NCI-H1092 (cell line): ENCODE results near the gene LARGE1.

Source experiments
- DNase-seq: peaks from one replicate; lab custom pipeline; 2025; lab: John Stamatoyannopoulos, UW

Gene LARGE1

DNA sequence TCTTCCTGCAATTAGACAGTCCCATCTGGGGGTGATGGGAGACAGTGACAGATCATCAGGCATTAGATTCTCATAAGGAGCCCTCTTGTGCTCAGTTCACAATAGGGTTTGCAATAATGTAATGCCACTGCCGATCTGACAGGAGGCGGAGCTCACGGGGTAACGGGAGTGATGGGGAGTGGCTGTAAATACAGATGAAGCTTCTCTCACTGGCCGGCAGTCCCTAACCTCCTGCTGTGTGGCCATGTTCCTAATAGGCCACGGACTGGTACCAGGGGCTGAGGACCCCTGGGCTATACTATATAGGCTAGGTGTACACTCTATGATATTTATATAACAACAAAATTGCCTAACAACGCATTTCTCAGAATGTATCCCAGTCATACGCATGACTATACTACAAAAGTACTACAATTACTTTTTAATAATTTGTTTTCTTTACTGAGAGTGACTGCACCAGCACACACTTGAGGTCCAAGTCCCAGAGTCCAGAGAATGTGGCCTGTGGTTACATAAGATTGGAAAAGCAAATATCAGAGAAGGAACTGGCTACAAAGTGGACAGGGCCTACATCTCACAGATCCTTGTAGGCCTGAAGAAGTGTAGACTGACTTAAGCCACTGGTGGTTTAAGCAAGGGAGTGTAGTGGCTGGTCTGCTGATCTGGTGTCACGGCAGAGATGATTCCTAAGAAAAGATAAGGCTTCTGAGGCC, 200.0 kb downstream of the LARGE1 start:
- no peak for DNase-seq

DNA sequence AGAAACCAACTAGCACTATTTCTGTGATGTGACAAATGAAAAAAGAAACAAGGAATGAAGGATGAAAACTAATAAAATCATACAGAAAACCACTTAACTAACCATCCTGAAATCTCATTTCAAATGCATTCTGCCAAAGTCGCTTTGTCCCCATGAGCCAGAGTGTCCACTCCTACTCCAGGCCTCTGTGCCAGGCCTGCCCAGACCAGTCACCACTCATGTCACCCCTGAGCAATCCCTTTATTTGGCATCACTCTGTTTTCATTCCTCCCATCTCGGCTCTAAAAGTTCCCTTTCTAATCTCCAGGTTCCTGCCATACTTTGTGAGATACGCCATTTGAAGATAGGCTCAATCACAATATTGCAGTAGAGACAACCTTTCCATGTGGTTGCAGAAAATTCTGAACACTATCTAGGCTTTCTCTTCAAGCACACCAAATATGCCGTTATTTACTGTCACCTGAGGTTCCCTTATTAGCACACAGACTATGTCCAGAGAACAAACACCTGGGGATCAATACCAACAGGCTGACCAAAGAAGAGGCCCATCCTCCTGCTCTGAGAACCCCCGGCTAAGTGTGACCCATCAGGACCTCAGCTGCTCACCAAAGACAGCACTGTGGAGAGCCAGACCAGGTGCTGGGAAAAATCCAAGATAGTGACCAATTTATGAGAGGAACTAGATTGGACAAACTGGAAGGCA, 202.4 kb downstream of the LARGE1 start:
- no peak for DNase-seq

DNA sequence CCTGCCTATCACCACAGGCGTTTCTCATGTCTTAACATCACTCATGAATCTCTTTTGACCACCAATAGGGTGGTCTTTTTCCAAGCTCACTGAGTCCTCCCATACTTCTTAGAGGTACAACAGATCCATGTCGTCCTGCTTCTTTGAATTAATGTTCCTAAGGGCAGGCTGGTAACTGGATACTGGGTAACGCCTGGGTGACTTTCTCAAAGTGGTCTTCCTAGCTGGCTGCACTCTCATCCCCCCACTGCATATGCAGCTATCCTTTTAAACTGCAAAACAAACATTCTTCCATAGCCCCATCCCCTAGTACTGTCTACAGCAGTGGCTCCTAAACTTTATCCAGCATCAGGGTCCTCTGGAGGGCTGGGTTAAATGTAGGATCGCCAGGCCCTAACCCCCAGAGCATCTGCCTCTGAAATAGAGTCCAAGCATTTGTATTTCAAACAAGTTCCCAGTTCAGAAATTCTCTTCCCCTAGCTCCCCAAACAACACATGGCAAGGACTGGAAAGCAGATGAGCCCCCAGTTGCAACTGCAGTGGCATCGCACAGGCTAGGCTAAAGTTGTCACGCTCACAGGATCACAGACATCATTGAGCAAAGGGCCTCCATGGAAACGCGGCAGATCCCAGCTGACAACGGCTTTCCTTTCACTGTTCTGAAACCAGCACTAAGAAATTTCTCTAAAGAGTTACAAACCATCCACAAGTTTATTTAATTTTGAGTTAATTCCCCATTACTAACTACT, 204.9 kb downstream of the LARGE1 start:
- no peak for DNase-seq

DNA sequence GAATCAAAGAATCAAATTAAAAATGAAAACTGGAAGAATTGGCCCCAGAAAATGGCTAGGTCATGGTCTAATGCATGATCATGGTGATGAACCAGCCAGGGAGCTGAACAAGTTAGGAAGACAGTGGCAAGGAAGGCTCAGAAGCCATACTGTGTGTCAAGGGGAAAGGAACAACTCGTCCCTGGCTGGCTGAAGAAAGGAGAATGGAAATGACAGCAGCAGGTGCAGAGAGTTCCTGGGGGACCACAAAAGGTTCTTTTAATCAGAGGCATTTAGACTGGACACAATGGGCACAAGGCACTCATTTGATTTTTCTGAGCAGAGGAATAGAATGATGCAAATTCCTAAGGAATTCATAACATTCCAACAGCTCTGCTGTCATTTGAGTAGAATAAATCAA, 209.9 kb downstream of the LARGE1 start:
- no peak for DNase-seq

DNA sequence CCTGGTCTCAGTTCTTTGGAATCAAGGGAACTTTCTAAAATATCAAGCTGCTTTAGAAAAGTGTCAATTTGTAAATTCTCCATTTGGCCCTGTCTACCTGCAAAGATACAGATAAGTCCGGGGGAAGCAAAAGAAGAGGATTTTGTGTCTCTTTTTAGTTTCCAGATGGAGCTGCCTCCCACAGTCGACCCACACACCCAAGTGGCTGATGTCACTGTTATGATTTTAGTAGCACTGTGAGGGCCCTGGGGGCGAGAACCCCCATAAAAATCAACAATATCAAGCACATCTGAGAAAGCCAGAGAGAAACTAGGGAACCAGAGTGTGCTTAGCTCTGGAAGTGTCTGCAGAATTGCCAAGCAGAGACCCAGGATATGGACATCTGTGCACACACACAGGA, 212.7 kb downstream of the LARGE1 start:
- no peak for DNase-seq

DNA sequence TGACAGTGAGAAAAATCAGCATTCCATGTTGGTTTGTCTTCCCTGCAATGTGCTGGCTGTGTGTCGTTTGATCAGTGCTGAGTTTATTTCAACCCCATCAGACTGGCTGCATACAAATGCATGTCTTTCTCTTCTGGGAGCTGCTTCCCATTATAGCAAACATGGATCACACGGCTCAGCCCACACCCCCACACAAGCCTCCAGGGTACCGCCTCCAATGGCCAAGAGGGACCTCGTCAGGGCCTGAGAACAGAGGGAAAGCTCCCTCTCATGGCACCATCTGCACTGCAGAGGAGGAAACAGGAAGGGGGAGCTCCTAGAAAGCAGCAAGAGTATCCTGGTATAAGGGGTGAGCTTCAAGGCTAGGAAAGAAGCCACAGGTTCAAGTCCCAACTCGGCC, 214.2 kb downstream of the LARGE1 start:
- no peak for DNase-seq

DNA sequence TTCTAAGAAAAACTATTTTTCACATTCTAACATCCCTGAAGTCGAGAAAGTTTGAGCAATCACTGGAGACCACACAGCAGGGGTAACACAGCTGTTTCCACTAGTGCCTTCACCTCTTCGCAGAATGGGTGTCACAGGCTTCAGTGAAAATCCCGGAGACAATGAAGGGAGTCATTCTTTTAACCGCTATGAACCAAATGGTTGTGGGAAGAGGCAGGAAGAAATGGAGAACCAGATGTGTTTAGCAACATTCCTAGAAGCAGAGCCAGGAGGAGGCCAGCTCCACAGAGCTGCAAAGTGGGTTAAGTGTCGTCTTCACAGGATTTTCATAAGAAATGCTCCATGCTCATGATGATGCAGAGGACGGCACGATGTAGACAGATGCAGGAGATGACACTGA, 221.1 kb downstream of the LARGE1 start:
- DNase-seq = no peak

DNA sequence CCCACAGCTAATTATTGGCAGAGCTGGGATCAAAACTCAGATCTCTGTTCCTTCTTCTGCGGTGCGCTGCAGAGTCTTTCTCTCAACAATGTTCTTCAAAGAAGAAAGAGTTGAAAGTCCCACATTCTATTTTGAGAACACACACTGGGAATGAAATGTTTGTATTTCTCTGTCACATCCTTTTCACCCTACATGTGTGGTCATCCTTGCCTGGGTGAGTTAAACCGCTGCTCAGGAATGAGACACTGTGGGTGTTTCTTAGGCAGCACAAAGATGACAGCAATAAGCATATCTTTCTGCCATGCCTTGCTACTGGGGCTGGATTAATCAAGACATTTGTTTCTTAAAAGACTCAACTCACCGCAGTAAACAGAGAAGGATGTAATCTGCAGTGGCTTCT, 222.6 kb downstream of the LARGE1 start:
- no peak for DNase-seq

DNA sequence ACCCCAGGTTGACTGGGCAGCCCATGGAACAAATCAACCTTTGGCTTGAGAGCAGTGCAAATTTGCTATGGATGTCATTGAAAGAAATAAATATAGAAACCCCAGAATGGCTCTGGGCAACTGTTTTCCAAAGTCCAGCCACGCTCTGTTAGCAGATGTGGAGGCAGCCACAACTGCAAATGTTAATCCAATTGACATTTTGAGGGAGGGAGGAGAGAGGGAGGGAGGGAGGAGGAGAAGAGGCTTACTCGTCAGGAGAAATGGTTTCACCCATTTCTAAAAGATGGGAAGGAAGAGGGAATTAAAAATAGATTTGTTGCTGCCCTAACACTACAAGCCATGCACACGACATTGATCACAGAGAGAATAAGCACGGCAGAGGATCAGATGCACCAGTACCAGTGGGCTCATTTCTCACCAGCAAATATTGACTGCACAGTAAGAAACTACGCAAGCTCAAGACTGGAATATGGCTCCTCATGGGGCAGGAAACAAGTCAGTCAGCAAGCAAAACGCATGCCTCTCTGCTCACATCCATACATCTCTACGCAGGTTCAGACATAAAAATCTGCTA, 229.1 kb downstream of the LARGE1 start:
- no peak for DNase-seq

DNA sequence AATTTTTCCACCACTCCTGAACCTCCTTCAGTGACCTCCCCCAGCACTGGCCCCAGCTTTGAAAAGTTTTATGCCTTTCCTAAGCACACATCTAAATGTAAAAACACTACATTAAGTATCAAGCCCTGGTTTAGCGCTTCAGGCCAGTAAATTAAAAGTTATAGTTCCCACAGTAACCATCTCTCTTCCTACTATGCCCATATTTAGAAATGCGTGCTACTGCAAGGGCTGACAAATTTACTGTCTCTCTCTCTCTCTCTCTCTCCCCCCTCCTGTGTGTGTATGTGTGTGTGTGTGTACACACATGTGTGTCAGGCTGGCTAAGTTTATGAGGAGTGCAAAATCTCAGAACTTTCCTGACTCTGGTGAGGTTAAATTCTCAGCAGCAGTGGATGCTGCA, 231.4 kb downstream of the LARGE1 start:
- no peak for DNase-seq

DNA sequence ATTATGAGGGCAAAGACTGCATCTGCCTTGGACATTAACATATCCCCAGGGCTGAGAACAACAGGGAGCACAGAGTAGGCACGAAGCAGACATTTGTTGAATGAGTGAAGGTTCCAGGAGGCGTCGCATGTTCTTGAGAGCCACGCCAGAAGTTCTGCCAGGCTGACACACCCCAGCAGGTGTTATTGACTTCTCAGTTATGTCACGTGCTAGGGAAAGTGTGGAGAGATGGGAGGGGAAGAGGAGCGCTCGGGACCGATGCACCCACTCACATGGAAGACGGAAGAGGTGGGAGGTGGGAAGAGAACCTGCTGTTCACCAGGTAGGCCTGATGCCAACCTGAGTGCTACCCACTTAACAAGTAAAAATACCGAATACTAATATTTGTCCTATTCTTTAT, 232.8 kb downstream of the LARGE1 start:
- DNase-seq = no peak

DNA sequence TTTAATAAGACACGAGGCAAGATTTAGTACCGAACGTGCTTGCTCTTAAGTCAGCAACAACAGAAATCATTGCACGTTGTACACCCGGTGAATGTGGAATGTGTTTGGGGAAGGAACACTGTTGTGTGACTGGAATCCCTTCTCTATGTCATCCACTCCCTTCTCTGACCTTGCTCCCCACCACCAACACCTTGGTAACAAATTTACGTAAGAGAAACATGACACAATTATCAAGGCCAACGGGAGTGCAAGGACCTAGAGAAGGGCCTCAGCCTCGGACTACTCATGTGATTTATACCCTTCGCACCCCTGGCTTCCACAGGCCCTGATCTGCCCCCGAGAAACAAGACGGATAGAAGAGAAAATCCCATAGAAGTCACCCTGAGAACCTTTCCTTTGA, 236.2 kb downstream of the LARGE1 start:
- DNase-seq = no peak

DNA sequence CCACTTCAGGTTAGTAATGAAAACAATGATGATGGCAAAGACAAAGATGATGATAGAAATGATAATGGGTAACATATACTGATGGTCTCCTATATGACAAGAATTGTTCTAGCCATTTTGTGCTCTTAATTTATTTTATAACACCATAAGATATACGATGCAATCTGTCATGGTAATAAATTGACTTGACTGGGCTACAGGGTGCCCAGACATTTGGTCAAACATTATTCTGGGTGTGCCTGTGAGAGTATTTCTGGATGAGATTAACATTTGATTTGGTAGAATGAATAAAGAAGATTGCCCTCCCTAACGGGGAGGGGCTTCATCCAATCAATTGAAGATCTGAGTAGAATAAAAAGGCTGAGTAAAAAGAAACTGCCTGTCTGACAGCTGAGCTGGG, 237.3 kb downstream of the LARGE1 start:
- DNase-seq = no peak

DNA sequence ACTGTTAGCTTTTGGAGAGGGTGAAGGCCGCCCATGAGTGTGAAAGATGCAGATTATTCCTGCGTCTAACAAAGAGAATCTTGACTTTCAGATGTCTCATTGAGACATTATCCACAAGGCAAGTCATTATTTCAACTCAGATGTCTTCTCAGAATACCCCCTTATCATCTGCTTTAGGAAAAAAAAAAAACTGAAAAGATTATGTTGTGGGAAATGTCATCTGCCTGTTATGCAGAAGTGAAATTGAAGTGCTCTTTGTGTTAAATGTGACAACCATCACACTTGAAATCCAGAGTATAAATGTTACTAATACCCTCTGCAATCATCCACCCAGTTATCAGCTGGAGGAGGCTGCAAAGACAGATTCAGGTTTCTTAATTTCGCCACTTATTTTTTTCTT, 239.6 kb downstream of the LARGE1 start:
- no peak for DNase-seq

DNA sequence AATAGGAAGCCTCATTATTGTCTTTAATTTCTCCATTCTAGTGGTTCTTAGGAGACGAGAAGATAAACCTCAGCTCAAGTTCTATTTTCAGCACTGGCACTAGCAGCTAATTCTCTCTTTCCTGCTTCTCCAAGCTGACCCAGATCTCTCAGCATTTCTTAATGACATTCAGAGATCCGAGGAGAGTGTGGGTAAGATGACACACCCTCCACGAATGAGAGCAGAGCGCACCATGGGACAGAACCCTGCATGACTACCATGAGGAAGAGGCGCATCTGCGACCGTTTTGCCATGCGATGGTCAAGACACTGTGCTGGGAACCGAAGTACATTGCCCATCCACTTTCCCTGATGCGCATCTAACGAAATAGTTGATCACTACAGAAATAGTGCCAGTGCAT, 241.8 kb downstream of the LARGE1 start:
- no peak for DNase-seq

DNA sequence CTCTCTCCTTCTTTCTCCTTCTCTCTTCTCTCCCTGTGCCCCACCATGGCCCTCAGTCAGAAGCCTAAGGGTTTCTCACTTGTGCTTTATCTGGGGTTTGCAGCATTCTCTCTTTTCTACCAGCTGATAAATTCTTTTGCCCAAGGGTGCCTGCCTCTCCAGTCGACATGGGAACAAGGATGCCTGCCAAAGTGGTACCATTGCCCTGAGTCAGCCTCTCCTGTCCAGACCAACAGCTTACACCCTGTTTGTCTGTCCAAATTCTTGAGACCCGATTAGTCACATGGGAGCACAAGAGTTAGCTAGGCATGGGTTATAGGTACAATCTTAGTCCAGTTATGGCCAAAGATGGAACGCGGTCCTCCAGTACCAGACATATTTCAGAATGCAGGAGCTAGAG, 242.7 kb downstream of the LARGE1 start:
- no peak for DNase-seq

DNA sequence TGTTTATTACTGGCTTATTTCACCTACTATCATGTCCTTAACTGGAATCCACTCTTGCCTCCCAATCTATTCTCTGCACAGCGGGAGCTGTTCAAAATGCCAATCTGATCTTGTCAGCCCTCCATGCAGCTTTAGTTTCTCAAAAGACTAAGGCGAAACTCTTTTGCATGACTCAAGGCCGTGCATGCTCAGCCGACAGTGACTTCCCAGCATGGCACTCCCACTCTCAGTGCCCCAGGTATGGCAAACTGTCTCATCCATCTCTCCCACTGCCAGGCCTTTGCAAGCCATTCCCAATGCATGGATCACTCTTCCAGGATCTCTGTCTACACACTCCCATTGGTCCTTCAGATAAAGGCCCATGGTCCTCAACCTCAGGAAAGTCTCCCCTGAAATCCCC, 245.9 kb downstream of the LARGE1 start:
- no peak for DNase-seq

DNA sequence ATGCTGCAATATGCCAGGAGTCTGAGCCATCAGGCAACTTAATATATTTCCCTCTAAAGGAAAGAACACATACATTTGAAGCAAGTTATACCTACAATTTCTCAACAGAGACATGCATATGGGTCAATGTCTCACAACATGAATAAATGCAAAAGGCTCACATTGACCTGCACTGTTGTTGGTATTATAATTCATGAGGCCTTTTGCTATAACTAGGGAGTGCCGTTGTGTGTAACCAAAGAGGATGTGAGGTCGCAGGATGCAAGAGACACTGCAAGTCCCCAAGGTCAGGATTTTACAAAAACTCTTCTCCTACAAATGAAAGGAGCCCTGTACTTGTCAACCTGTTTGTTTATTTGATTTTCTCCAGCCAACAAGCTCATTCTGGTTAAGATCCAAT, 250.5 kb downstream of the LARGE1 start:
- DNase-seq = no peak

DNA sequence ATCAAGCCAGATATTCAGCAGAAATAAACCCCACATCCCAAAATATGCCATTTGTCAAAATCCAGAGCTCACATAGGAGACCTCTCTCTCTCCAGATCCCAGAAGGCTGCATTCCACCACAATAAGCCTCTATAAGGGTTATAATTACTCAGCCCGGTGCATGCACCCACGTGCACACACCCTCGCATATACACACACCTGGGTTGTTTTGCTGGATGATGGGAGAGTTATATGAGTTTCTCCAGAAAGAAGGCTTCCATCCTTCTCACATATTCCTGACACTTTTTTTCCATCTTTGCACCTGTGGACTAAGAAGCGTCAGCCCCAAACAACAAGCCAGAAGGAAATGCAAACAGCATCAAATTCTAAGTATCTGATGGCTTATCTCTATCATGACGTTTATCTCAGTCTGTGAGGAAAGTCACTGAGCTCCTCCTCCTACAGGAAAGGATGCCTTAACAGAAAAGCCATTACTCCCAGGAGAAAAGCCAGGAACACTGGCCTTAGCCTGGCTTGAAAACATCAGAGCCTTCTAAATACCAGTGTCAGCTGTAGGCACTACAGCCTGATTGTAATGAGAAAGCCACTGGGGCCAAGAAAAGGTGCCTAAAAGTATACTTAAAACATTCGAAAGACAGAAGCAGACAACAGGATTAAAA, 253.2 kb downstream of the LARGE1 start:
- DNase-seq = no peak

DNA sequence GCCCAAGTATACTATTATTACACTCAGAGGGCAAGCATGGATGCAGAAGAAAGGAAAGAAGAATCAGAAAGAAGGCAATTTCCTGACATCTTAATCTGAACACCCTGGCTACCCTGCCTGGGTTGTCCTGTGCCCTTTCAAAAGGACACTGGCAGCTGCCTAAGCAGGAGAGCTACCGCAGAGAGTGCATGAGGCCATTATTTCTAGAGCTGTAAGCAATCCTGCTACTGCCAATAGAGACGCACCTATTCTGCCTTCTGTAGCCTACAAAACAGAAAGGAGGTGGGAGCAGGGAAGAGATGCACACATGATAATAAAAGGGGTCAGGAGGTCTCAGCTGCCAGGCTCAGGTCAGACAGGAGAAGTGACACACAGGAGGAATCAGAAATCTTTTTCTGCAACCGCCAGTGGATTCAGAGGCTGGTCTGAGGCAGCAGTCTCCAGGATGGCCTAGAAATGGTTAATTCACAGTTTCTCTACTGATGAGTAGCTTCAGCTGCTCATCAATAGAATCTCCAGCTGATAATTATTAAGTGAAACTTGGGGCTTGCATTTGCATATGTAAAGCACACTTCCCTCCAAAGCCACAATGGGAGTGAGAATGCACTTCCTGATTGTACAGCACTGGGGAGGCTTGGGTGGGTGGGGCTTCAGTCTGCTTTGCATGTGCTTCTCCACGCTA, 253.9 kb downstream of the LARGE1 start:
- no peak for DNase-seq

DNA sequence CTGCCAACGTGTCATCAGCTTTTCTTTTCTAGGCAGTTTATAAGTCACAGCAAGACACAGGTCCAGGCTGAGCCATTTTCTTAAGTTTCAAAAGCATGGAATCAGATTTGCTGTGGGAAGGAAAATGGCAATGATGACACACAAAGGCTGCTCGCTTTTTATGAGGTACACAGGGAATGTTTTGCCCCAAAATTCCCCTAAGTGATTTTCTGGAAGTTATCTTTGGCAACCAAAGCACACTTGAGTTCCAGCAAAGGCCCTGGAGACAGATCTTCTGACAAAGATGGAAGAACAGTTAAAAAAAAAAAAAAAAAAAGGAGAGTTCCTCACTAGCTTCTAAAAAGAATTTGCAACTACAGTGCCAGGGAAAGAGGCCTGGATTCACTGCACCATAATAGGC, 260.8 kb downstream of the LARGE1 start:
- DNase-seq = no peak

DNA sequence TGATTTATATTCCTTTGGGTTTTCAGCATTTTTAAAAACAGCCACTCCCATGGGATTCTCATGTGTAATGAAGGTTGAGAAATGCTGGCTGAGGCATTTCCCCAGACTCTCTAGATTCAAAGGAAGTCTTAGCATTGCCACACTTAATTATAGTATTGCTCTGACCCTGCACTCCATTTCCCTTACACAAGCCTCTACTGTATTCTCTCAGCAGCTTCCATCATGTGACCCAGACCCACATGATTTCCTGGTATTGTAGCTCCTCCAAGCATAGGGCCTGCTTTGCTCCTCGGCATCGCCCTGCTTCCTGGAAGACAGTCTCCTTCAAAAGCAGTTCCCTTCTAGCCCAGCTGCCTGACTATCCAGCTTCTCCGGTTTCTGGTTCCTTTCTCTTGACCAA, 261.5 kb downstream of the LARGE1 start:
- DNase-seq = no peak
